HG03139 (cell line): Measurements from ENCODE around the gene GATA6.

ENCODE experiments used
- ATAC-seq: cut with Tn5 transposase; IDR thresholded peaks from one replicate; pipeline ENCODE4 v1.9.1; 2021; ENCODE audit not compliant: unreplicated experiment

The GATA6 gene

GRCh38 chr18:22233266-22233665 is 63.9 kb downstream of the GATA6 start:
- no peak for ATAC-seq

- ATAC-seq, result no peak
Measured at GRCh38 chr18:22238036-22238435, 68.6 kb downstream of the GATA6 start.

- no peak for ATAC-seq
Measured at GRCh38 chr18:22238681-22239080, 69.3 kb downstream of the GATA6 start.

- no peak for ATAC-seq
Measured at GRCh38 chr18:22241921-22242361, 72.6 kb downstream of the GATA6 start.

GRCh38 chr18:22243513-22243912 is 74.1 kb downstream of the GATA6 start:
- ATAC-seq, result no peak

- no peak for ATAC-seq
Measured at GRCh38 chr18:22250026-22250425, 80.6 kb downstream of the GATA6 start.

- no peak for ATAC-seq
Measured at GRCh38 chr18:22250591-22250996, 81.2 kb downstream of the GATA6 start.
